Medulla oblongata (tissue), 1 donor: ENCODE data around the gene GRAMD1C.

Source experiments
- DNase-seq: peaks from one replicate; pipeline ENCODE4 v3.0.0-alpha.2; 2015; ENCODE audit errors: extremely low spot score

The GRAMD1C gene

GRCh38 chr3:113952921-113953320 lies 114.3 kb downstream of the GRAMD1C start:
- DNase-seq = no peak

GRCh38 chr3:113953677-113954076 lies 115.1 kb downstream of the GRAMD1C start:
- no peak for DNase-seq

GRCh38 chr3:113954091-113954685 lies 115.6 kb downstream of the GRAMD1C start:
- no peak for DNase-seq

- DNase-seq = no peak
Observed at GRCh38 chr3:113963879-113964278, 125.3 kb downstream of the GRAMD1C start.

GRCh38 chr3:113966172-113966571 lies 127.6 kb downstream of the GRAMD1C start:
- DNase-seq = no peak

GRCh38 chr3:113968986-113969385 lies 130.4 kb downstream of the GRAMD1C start:
- peak; percentile 56 for DNase-seq

- DNase-seq = no peak
Observed at GRCh38 chr3:113977822-113978221, 139.2 kb downstream of the GRAMD1C start.

- no peak for DNase-seq
Observed at GRCh38 chr3:113979916-113980315, 141.3 kb downstream of the GRAMD1C start.

- DNase-seq = no peak
Observed at GRCh38 chr3:113981803-113982202, 143.2 kb downstream of the GRAMD1C start.

- no peak for DNase-seq
Observed at GRCh38 chr3:113983544-113983943, 145.0 kb downstream of the GRAMD1C start.

GRCh38 chr3:113985541-113985940 lies 147.0 kb downstream of the GRAMD1C start:
- no peak for DNase-seq
